Loucy (cell line): ENCODE measurements around the gene CCDC180.

Experiments used
- H2AFZ ChIP-seq: fragments of 200-600 bp; sonication (generic); 2 replicates; pipeline ENCODE4 v1.6.0; 2016; ENCODE audit warnings: antibody characterized with exemption, mild to moderate bottlenecking, low read length, moderate library complexity
- H3F3A ChIP-seq: fragments of 200-600 bp; 2 replicates; pipeline ENCODE4 v1.6.0; 2016; ENCODE audit warnings: antibody characterized with exemption, low read depth, mild to moderate bottlenecking
- H3K27me3 ChIP-seq: fragments of 200-600 bp; sonication (generic); 2 replicates; pipeline ENCODE4 v1.6.1; 2014; ENCODE audit warnings: low read length, mild to moderate bottlenecking; ENCODE audit not compliant: insufficient read depth, poor library complexity, severe bottlenecking
- H3K36me3 ChIP-seq: fragments of 200-600 bp; sonication (generic); 2 replicates; pipeline ENCODE4 v1.6.1; 2016; ENCODE audit warnings: low read length; ENCODE audit not compliant: insufficient read depth
- H3K4me1 ChIP-seq: fragments of 200-600 bp; sonication (generic); 2 replicates; pipeline ENCODE4 v1.5.1; 2014; ENCODE audit warnings: low read length, mild to moderate bottlenecking; ENCODE audit not compliant: insufficient read depth, poor library complexity, severe bottlenecking
- H3K4me2 ChIP-seq: fragments of 200-600 bp; sonication (generic); 2 replicates; pipeline ENCODE4 v1.6.0; 2014; ENCODE audit warnings: antibody characterized with exemption, low read length, low read depth, mild to moderate bottlenecking; ENCODE audit not compliant: poor library complexity, severe bottlenecking
- H3K4me3 ChIP-seq: fragments of 200-600 bp; sonication (generic); 2 replicates; pipeline ENCODE4 v1.5.1; 2014; ENCODE audit warnings: low read length, mild to moderate bottlenecking, mixed read lengths; ENCODE audit not compliant: poor library complexity, severe bottlenecking
- H3K79me2 ChIP-seq: fragments of 200-600 bp; sonication (generic); 2 replicates; pipeline ENCODE4 v1.6.1; 2014; ENCODE audit warnings: low read length; ENCODE audit not compliant: insufficient read depth
- H3K9ac ChIP-seq: fragments of 200-600 bp; sonication (generic); 2 replicates; pipeline ENCODE4 v1.6.0; 2014; ENCODE audit warnings: mild to moderate bottlenecking, low read depth, low read length, moderate library complexity; ENCODE audit not compliant: poor library complexity, severe bottlenecking
- H3K9me2 ChIP-seq: fragments of 200-600 bp; sonication (generic); replicated peaks from 2 replicates; pipeline ENCODE4 v1.6.1; 2016; ENCODE audit warnings: low read depth, low read length, mixed read lengths
- H3K9me3 ChIP-seq: fragments of 200-600 bp; sonication (generic); 2 replicates; pipeline ENCODE4 v1.6.1; 2014; ENCODE audit warnings: mild to moderate bottlenecking, antibody characterized with exemption, low read length, low read depth; ENCODE audit not compliant: insufficient read depth
- H4K20me1 ChIP-seq: fragments of 200-600 bp; sonication (generic); 2 replicates; pipeline ENCODE4 v1.6.0; 2014; ENCODE audit warnings: antibody characterized with exemption, low read length, mild to moderate bottlenecking; ENCODE audit not compliant: insufficient read depth, poor library complexity, severe bottlenecking
- CTCF ChIP-seq: fragments of 200-600 bp; sonication (generic); conservative IDR thresholded peaks from 2 replicates; pipeline ENCODE4 v1.5.1; 2014; ENCODE audit warnings: mild to moderate bottlenecking, antibody characterized with exemption, low read length
- EZH2phosphoT487 ChIP-seq: fragments of 200-600 bp; IDR thresholded peaks from 2 replicates; pipeline ENCODE4 v1.6.1; 2018; ENCODE audit warnings: antibody characterized with exemption, mild to moderate bottlenecking, moderate library complexity, borderline replicate concordance

The CCDC180 gene

GRCh38 chr9:97305501-97306298 is 1.8 kb upstream of the CCDC180 start:
- TF ChIP-seq CTCF: no peak
- TF ChIP-seq EZH2phosphoT487: no peak
- Histone ChIP-seq H4K20me1 (no peaks in the 10 kb centered on the region), H3K9me3 (no peaks in the 10 kb centered on the region), H3K36me3 (no peaks in the 10 kb centered on the region), H3K9ac (no peak overlapping the region), H3K4me1 (no peaks in the 10 kb centered on the region), H3K4me2 (no peak overlapping the region), H3F3A (no peaks in the 10 kb centered on the region), H2AFZ (no peak overlapping the region), H3K9me2 (no peaks in the 10 kb centered on the region), H3K79me2 (no peaks in the 10 kb centered on the region), H3K4me3 (no peak overlapping the region), H3K27me3 (no peaks in the 10 kb centered on the region)

- Histone ChIP-seq H3F3A (no peaks in the 10 kb centered on the region), H3K36me3 (no peaks in the 10 kb centered on the region), H3K4me1 (no peaks in the 10 kb centered on the region), H3K27me3 (no peaks in the 10 kb centered on the region), H3K9me2 (no peaks in the 10 kb centered on the region), H3K4me3 (no peak overlapping the region), H3K9ac (no peak overlapping the region), H3K9me3 (no peaks in the 10 kb centered on the region), H3K79me2 (no peaks in the 10 kb centered on the region), H2AFZ (no peak overlapping the region), H3K4me2 (no peak overlapping the region), H4K20me1 (no peaks in the 10 kb centered on the region)
- TF ChIP-seq CTCF (no peak), EZH2phosphoT487 (no peak)
These were observed 368 bp upstream of the CCDC180 start for GRCh38 chr9:97307091-97307490.

GRCh38 chr9:97309260-97309659 is 1.8 kb downstream of the CCDC180 start:
- no peak overlapping the region for H3K4me3 ChIP-seq
- H3K9me3 ChIP-seq: no peaks in the 10 kb centered on the region
- H3K9ac ChIP-seq: no peak overlapping the region
- H3K27me3 ChIP-seq: no peaks in the 10 kb centered on the region
- H4K20me1 ChIP-seq: no peaks in the 10 kb centered on the region
- H3K36me3 ChIP-seq: no peaks in the 10 kb centered on the region
- no peak for TF ChIP-seq EZH2phosphoT487
- TF ChIP-seq CTCF: no peak
- H3K9me2 ChIP-seq: no peaks in the 10 kb centered on the region
- H3F3A ChIP-seq: no peaks in the 10 kb centered on the region
- H3K4me2 ChIP-seq: no peak overlapping the region
- H2AFZ ChIP-seq: no peak overlapping the region
- no peaks in the 10 kb centered on the region for H3K79me2 ChIP-seq
- H3K4me1 ChIP-seq: no peaks in the 10 kb centered on the region
